Fibroblast of the aortic adventitia (primary cell): Measurements from ENCODE around the gene BTNL8. TPM values are rescaled to one million over a fixed set of nuclear protein-coding genes. Genes with fewer than 3 reads are reported as not detected.
"Not testable (repeated sequence)": the region's sequence is repeated elsewhere in the genome, so short reads cannot be mapped to it uniquely, and the experiment has no call there.

Source experiments
- DNase-seq: peaks from one replicate; pipeline ENCODE4 v3.0.0-alpha.2; 2010; ENCODE audit warnings: low read depth
- H3K4me3 ChIP-seq: 2 replicates; pipeline ENCODE4 v1.5.1; 2011; ENCODE audit warnings: low read depth, mild to moderate bottlenecking, control low read depth, low read length, moderate library complexity
- total RNA-seq: library from RNA; depleted of rRNA; stranded (reverse); fragments of >200 nt; gene quantifications from 2 replicates; pipeline ENCODE4 v1.2.3, GENCODE V29; 2012; ENCODE audit warnings: low replicate concordance
- TF ChIP-seq, protein P1 (sequence below): IDR thresholded peaks from 2 replicates; pipeline ENCODE4 v1.5.1; 2011; ENCODE audit warnings: mild to moderate bottlenecking, low read length, control low read depth, inconsistent platforms; ENCODE audit not compliant: insufficient read depth

The BTNL8 gene
- total RNA-seq, 1 donor: not detected

DNA sequence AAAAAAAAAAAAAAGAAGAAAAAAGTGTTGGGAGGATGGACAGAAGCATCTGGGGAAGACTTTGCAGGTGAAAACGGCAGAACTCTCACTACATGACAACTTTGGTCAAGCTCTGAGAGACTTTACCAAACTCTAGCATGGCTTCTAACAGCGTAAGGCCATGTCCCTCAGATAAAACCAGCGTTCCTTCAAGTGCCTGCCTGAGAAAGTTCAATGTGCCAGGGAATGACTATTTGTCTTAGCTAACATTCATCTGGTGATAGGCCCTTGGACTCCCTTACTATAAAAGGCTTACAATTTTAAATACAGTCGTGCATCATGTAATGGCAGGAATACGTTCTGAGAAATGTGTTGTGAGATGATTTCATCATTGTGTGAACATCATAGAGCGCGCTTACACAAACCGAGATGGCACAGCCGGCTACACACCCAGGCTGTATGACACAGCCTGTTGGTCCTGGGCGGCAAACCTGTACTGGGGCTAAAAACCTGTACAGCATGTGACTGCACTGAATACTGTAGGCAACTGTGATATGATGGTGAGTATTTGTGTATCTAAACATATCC, 23.0 kb upstream of the BTNL8 start:
- DNase-seq: no peak
- TF ChIP-seq, protein P1, sequence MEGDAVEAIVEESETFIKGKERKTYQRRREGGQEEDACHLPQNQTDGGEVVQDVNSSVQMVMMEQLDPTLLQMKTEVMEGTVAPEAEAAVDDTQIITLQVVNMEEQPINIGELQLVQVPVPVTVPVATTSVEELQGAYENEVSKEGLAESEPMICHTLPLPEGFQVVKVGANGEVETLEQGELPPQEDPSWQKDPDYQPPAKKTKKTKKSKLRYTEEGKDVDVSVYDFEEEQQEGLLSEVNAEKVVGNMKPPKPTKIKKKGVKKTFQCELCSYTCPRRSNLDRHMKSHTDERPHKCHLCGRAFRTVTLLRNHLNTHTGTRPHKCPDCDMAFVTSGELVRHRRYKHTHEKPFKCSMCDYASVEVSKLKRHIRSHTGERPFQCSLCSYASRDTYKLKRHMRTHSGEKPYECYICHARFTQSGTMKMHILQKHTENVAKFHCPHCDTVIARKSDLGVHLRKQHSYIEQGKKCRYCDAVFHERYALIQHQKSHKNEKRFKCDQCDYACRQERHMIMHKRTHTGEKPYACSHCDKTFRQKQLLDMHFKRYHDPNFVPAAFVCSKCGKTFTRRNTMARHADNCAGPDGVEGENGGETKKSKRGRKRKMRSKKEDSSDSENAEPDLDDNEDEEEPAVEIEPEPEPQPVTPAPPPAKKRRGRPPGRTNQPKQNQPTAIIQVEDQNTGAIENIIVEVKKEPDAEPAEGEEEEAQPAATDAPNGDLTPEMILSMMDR: no peak
- no peak overlapping the region for H3K4me3 ChIP-seq

DNA sequence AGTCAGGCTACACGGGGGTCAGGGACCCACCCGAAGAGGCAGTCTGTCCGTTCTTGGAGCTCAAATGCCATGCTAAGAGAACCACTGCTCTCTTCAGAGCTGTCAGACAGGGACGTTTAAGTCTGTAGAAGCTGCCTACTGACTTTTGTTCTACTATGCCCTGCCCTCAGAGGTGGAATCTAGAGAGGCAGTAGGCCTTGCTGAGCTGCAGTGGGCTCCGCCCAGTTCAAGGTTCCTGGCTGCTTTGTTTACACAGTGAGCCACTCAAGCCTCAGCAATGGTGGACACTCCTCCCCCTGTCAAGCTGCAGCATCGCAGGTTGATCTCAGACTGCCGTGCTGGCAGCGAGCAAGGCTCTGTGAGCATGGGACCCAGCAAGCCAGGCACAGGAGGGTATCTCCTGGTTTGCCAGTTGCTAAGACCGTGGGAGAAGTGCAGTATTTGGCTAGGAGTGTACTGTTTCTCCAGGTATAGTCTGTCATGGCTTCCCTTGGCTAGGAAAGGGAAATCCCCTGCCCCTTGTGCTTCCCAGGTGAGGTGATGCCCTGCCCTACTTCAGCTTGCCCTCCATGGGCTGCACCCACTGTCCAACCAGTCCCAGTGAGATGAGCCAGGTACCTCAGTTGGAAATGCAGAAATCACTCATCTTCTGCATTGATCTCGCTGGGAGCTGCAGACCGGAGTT, 13.0 kb upstream of the BTNL8 start:
- DNase-seq, H3K4me3 ChIP-seq: not testable (repeated sequence)

DNA sequence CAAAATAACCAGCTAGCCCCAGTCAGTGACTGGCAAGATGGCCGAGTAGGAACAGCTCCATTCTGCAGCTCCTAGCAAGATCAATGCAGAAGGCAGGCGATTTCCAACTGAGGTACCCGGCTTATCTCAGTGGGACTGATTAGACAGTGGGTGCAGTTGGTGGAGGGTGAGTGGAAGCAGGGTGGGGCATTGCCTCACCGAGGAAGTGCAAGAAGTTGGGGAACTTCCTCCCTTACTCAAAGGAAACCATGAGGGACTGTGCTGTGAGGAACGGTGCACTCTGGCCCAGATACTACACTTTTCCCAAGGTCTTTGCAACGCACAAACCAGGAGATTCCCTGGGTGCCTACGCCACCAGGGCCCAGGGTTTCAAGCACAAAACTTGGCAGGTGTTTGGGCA, 9.6 kb upstream of the BTNL8 start:
- no peak for DNase-seq
- TF ChIP-seq, protein P1: no peak
- H3K4me3 ChIP-seq: no peak overlapping the region

DNA sequence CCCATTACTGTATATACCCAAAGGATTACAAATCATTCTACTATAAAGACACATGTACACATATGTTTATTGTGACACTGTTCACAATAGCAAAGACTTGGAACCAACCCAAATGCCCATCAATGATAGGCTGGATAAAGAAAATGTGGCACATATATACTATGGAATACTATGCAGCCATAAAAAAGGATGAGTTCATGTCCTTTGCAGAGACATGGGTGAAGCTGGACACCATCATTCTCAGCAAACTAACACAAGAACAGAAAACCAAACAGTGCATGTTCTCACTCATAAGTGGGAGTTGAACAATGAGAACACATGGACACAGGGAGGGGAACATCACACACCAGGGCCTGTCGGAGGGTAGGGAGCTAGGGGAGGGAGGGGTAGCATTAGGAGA, 3.6 kb upstream of the BTNL8 start:
- DNase-seq, H3K4me3 ChIP-seq: not testable (repeated sequence)

DNA sequence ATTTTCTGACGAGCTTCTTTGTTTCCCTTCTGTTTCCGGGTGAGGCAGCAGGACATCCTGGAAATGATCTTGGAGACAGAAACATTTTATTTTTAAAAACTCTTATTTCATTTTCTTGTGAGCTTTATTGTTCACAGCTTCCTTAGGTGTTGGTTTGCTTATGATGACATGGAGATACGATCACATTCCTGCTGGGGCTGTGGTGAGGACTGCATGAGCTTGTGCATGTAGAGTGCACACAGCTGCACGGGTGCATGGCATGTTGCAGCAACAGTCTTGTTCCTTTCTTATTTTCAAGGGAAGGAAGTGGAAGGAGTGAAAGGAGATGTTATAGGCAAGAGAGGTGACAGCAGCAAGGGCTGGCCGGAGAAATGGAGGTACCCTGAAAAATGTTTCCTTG, 1.2 kb downstream of the BTNL8 start:
- no peak overlapping the region for H3K4me3 ChIP-seq
- TF ChIP-seq, protein P1: no peak

DNA sequence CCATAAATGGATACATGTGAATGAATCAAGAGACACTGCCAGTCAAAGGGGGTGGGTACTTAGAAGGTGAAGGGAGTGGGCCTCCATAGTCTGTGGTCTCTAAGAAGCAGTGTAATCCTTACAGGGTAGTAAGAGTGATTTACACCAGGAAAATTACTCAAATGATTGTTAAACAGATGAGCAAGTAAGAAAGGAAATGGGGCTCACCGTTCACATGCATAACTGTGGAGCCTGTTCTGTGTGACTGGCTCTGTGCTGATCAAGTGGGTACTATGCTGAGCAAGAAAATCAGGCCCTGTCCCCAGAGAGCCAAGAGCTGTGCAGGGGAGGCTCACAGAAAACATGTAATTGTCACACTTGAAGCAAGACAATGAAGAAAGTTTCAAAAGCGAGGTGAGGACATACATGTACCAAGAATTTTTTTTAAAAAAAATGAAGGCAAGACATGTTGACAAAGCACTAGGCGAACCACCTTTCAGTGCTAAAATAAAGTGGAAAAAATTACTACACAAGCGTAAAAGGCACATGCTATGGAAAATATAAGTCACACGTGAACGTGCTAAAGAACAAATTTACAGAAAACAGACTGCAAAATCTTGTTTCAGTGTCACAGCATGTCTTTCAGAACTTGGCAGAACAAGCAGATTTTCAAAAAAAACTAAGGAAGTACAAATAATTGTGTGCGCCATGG, 2.5 kb downstream of the BTNL8 start:
- TF ChIP-seq, protein P1: no peak
- H3K4me3 ChIP-seq: no peak overlapping the region
- no peak for DNase-seq

More for the DNA sequence above, 1.2 kb downstream of the BTNL8 start:
- no peak for DNase-seq

DNA sequence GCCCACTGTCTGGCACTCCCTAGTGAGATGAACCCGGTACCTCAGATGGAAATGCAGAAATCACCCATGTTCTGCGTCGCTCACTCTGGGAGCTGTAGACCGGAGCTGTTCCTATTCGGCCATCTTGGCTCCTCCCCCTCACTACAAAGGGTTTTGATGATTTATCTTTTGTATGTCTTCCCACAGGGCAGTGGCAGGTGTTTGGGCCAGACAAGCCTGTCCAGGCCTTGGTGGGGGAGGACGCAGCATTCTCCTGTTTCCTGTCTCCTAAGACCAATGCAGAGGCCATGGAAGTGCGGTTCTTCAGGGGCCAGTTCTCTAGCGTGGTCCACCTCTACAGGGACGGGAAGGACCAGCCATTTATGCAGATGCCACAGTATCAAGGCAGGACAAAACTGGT, 9.4 kb downstream of the BTNL8 start:
- no peak for DNase-seq
- TF ChIP-seq, protein P1: no peak

More for the DNA sequence above, 9.4 kb downstream of the BTNL8 start:
- H3K4me3 ChIP-seq: no peak overlapping the region
